ES-I3 (cell line): Measurements from ENCODE around the gene IRAK3.

Experiments used
- H3K36me3 ChIP-seq: 2 replicates; pipeline ENCODE4 v1.6.1; 2013; ENCODE audit warnings: mild to moderate bottlenecking, low read length, control low read depth, moderate library complexity; ENCODE audit not compliant: insufficient read depth
- H3K4me1 ChIP-seq: 2 replicates; pipeline ENCODE4 v1.6.1; 2013; ENCODE audit warnings: mild to moderate bottlenecking, control low read depth, low read length; ENCODE audit not compliant: insufficient read depth
- H3K9ac ChIP-seq: 2 replicates; pipeline ENCODE4 v1.6.1; 2013; ENCODE audit warnings: low read depth, mild to moderate bottlenecking, low read length, moderate library complexity
- H3K9me3 ChIP-seq: 2 replicates; pipeline ENCODE4 v1.6.1; 2013; ENCODE audit warnings: mild to moderate bottlenecking, low read length, moderate library complexity; ENCODE audit not compliant: control insufficient read depth, insufficient read depth

Gene IRAK3, protein sequence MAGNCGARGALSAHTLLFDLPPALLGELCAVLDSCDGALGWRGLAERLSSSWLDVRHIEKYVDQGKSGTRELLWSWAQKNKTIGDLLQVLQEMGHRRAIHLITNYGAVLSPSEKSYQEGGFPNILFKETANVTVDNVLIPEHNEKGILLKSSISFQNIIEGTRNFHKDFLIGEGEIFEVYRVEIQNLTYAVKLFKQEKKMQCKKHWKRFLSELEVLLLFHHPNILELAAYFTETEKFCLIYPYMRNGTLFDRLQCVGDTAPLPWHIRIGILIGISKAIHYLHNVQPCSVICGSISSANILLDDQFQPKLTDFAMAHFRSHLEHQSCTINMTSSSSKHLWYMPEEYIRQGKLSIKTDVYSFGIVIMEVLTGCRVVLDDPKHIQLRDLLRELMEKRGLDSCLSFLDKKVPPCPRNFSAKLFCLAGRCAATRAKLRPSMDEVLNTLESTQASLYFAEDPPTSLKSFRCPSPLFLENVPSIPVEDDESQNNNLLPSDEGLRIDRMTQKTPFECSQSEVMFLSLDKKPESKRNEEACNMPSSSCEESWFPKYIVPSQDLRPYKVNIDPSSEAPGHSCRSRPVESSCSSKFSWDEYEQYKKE

DNA sequence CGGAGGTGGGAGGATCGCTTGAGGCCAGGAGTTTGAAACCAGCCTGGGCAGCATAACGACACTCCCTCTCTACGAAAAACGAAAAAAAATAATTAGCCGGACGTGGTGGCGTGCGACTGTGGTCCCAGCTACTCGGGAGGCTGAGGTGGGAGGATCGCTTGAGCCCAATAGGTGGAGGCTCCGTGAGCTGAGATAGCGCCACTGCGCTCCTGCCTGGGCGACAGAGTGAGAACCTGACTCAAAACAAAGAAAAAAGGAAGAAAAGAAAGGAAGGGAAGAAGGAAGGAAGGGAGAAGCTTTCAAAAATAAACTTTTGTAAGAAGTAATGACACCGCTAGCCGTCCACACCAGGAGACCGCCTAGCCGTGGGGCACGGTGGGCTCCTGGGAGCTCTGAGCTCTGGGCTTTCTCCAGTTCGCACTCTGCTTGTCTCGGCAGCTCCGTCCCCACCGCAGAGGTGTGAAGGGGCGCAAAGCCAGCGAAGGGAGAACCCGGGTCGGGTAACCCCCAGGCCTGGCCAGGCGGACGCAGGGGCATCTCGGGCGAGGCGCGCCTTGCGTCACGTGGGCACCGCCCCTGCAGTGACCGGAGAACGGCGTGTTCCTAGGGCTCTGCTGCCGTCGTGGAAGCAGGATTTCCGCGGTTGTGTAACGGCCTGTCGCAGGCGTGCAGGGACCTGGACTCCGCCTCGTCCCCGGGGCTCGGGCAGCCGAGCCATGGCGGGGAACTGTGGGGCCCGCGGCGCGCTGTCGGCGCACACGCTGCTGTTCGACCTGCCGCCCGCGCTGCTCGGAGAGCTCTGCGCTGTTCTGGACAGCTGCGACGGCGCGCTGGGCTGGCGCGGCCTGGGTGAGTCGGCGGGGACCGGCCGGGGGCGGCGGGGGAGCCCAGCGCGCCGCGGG, at the start of gene IRAK3:
Gene IRAK3, plus strand, starts transcription at position 631 of the 902 bp plus-strand sequence. Its CDS starts 86 bp downstream, at position 717.
- H3K36me3 ChIP-seq, result no peaks in the 10 kb centered on the region
- peak within 1 kb of the TSS; percentile 65 for H3K9ac ChIP-seq
- H3K9me3 ChIP-seq, result no peaks in the 10 kb centered on the region
- H3K4me1 ChIP-seq, result no peaks in the 10 kb centered on the region; the same call in 1 of the 2 replicates

DNA sequence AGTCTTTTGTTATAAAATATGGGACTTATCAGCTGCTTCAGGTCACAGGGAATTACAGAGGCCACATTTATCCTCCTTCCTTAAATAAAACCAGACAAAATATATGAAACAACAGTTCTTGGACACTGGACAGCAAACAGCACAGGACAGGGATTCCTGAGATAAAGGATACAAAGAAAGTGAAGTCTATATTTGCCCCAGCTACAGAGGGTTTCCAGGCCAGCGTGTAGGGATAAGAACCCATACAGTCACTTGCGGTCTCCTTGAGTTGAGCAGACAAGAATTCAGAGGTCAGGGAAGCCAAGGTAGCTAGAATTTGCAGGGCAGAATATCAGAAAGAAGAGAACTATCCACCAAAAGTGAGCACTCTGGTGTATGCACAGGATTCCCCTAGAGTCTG, 49.7 kb upstream of the IRAK3 start:
- Histone ChIP-seq H3K4me1 (no peaks in the 10 kb centered on the region), H3K9ac (no peak overlapping the region), H3K9me3 (peaks cover 13% of the 10 kb centered on the region; the same call in 1 of the 2 replicates), H3K36me3 (peaks cover 10% of the 10 kb centered on the region)

- Histone ChIP-seq H3K9me3 (peaks cover 13% of the 10 kb centered on the region; the same call in 1 of the 2 replicates), H3K9ac (no peak overlapping the region), H3K36me3 (peaks cover 10% of the 10 kb centered on the region)
Observed at GRCh38 chr12:66140731-66141130, 48.3 kb upstream of the IRAK3 start.

GRCh38 chr12:66141299-66141698, 47.7 kb upstream of the IRAK3 start:
- Histone ChIP-seq H3K36me3 (peaks cover 7% of the 10 kb centered on the region), H3K9me3 (peaks cover 13% of the 10 kb centered on the region; the same call in 1 of the 2 replicates)

More at GRCh38 chr12:66140731-66141130, 48.3 kb upstream of the IRAK3 start:
- no peaks in the 10 kb centered on the region; the same call in none of the 2 replicates for H3K4me1 ChIP-seq

DNA sequence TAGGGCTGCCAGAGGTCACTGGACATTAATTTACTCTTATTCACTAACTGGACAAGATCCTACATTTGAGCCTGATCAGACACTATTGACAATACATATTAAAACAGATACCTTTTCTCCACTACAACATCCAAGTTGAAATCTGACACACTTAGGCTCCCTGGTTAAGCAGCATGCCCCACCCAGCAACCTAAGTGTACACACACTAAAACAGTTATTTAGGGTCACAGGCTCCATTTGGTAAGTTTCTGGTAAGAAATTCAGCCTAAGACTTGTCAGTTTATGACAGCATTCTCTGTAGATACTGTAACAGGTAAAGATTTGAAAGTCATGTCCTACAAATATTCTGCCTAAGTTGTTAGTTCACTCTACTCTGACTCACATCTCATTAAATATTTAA, 46.2 kb upstream of the IRAK3 start:
- H3K9ac ChIP-seq, result no peak overlapping the region
- H3K4me1 ChIP-seq, result no peaks in the 10 kb centered on the region; the same call in none of the 2 replicates
- peaks cover 13% of the 10 kb centered on the region; the same call in 1 of the 2 replicates for H3K9me3 ChIP-seq
- peaks cover 4% of the 10 kb centered on the region; the same call in 1 of the 2 replicates for H3K36me3 ChIP-seq

More at GRCh38 chr12:66141299-66141698, 47.7 kb upstream of the IRAK3 start:
- Histone ChIP-seq H3K9ac (no peak overlapping the region), H3K4me1 (no peaks in the 10 kb centered on the region; the same call in none of the 2 replicates)

- no peak overlapping the region for H3K9ac ChIP-seq
- peaks cover 13% of the 10 kb centered on the region; the same call in 1 of the 2 replicates for H3K9me3 ChIP-seq
- no peaks in the 10 kb centered on the region; the same call in none of the 2 replicates for H3K4me1 ChIP-seq
- H3K36me3 ChIP-seq, result peaks cover 6% of the 10 kb centered on the region; the same call in 1 of the 2 replicates
Observed at GRCh38 chr12:66143868-66144267, 45.1 kb upstream of the IRAK3 start.

DNA sequence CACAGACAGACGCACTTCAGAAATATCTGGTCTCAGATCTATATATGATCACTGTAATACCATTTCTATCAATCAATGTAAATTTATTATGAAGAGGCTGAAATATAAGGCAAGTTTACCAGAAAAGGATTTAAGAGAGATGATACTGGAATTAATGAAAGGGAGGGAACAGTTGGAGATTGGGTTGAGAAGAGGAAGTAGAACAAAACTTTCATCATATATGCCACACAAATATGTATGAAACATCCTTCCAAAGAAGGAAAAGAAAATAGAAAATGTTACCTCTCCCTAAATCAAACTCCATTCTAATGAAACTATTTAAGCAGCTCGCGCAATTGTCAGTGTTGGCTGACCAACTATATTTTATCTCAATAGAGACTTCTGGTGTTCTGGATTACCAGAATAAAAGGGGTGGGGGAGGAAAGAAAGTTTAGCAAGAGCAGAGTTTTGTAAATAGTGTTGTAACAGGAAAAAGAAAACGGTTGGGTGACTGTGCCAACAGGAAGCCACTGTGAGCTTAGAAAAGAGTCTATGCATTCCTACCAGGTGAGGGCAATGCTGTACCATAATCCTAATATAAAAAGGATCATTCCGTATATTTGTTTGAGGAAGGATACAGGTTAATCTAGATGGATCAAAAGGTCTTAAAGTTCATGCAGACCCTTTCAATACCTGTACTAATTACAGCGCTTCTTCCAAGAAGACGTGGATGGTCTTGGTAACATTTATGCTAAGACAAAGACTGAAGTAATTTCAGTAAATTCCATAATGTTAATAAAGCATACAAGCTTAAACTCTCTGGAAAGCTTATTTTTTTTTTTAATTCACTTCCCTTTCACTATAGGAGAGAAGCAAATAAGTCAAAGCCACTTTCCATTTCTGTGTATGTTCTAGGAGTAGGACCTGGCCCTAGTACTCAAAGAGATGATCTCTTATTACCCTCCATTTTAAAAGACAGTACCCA, 43.9 kb upstream of the IRAK3 start:
- H3K9me3 ChIP-seq, result peaks cover 13% of the 10 kb centered on the region; the same call in 1 of the 2 replicates
- H3K4me1 ChIP-seq, result no peaks in the 10 kb centered on the region; the same call in none of the 2 replicates
- H3K9ac ChIP-seq, result no peak overlapping the region
- peaks cover 2% of the 10 kb centered on the region; the same call in 1 of the 2 replicates for H3K36me3 ChIP-seq

- no peak overlapping the region for H3K9ac ChIP-seq
Observed at GRCh38 chr12:66149702-66150398, 39.2 kb upstream of the IRAK3 start.

GRCh38 chr12:66152732-66153131, 36.3 kb upstream of the IRAK3 start:
- H3K9ac ChIP-seq, result no peak overlapping the region
- peaks cover 2% of the 10 kb centered on the region; the same call in 1 of the 2 replicates for H3K36me3 ChIP-seq
- no peaks in the 10 kb centered on the region for H3K4me1 ChIP-seq
- no peaks in the 10 kb centered on the region for H3K9me3 ChIP-seq

More at GRCh38 chr12:66149702-66150398, 39.2 kb upstream of the IRAK3 start:
- H3K9me3 ChIP-seq, result no peaks in the 10 kb centered on the region
- H3K4me1 ChIP-seq, result no peaks in the 10 kb centered on the region; the same call in none of the 2 replicates
- peaks cover 2% of the 10 kb centered on the region; the same call in 1 of the 2 replicates for H3K36me3 ChIP-seq

GRCh38 chr12:66154776-66155175, 34.2 kb upstream of the IRAK3 start:
- Histone ChIP-seq H3K9ac (no peak overlapping the region), H3K36me3 (no peaks in the 10 kb centered on the region), H3K9me3 (no peaks in the 10 kb centered on the region), H3K4me1 (no peaks in the 10 kb centered on the region)

DNA sequence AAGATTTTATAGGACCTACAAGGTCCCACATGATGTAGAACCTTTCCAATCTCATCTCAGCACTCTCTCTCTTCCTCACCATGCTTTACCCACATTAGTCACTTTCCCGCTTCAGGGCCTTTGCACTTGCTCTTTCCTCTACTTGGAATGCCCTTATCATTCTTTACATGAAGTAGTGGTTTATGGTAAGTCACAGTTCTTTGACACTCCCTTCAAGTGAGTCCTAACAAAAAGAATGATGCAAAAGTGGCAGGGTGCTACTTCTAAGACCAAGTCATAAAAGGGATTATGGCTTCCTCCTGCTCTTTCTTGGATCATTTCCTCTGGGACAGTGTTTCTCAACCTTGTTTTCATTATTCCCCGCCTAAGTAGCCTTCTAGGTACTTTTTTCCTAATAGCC, 32.4 kb upstream of the IRAK3 start:
- Histone ChIP-seq H3K9me3 (no peaks in the 10 kb centered on the region), H3K4me1 (no peaks in the 10 kb centered on the region), H3K36me3 (no peaks in the 10 kb centered on the region), H3K9ac (no peak overlapping the region)

DNA sequence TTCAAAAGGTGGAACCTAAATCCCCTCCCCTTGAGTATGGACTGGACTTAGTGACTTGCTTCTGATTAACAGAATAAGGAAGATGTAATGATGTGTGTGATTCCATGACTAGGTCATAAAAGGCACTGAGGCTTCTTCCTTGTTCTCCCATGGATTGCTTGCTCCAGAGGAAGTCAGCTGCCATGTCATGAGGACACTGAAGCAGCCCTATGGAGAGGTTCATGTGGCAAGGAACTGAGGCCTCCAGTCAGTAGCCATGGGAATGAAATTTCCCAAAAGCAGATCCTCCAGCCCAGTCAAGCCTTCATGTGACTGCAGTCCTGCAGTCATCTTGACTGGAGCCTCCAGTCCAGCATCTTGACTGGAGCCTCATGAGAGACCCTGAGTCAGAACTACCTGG, 29.9 kb upstream of the IRAK3 start:
- no peaks in the 10 kb centered on the region for H3K4me1 ChIP-seq
- peaks cover 2% of the 10 kb centered on the region; the same call in 1 of the 2 replicates for H3K9me3 ChIP-seq
- no peak overlapping the region for H3K9ac ChIP-seq
- H3K36me3 ChIP-seq, result no peaks in the 10 kb centered on the region
